Glutamatergic neuron (in vitro differentiated cells): Measurements from ENCODE around the gene CTSC. TPM values are rescaled to one million over a fixed set of nuclear protein-coding genes. Genes with fewer than 3 reads are reported as not detected.

Experiments used
- DNase-seq: peaks from one replicate; pipeline ENCODE4 v3.0.0; 2022
- H3K27ac Mint-ChIP-seq: one replicate; pipeline ENCODE4 v1.8.0; 2020; ENCODE audit warnings: mild to moderate bottlenecking, mixed read lengths, inconsistent platforms; ENCODE audit not compliant: unreplicated experiment
- H3K27me3 Mint-ChIP-seq: one replicate; pipeline ENCODE4 v1.8.0; 2020; ENCODE audit warnings: mild to moderate bottlenecking, moderate library complexity, mixed read lengths, inconsistent platforms; ENCODE audit not compliant: unreplicated experiment
- H3K36me3 Mint-ChIP-seq: one replicate; pipeline ENCODE4 v1.8.0; 2020; ENCODE audit warnings: mild to moderate bottlenecking, mixed read lengths, inconsistent platforms; ENCODE audit not compliant: unreplicated experiment
- H3K4me1 Mint-ChIP-seq: one replicate; pipeline ENCODE4 v1.8.0; 2020; ENCODE audit warnings: mild to moderate bottlenecking, low read depth, mixed read lengths, inconsistent platforms; ENCODE audit not compliant: unreplicated experiment
- H3K4me3 Mint-ChIP-seq: one replicate; pipeline ENCODE4 v1.8.0; 2020; ENCODE audit warnings: mild to moderate bottlenecking, mixed read lengths, inconsistent platforms; ENCODE audit not compliant: unreplicated experiment
- H3K9me3 Mint-ChIP-seq: one replicate; pipeline ENCODE4 v1.8.0; 2020; ENCODE audit warnings: mild to moderate bottlenecking, moderate library complexity, mixed read lengths, inconsistent platforms; ENCODE audit not compliant: unreplicated experiment
- CTCF ChIP-seq: fragments of 200-600 bp; sonication (generic); IDR thresholded peaks from one replicate; pipeline ENCODE4 v1.5.0; 2021; ENCODE audit not compliant: partially characterized antibody, unreplicated experiment
- long read RNA-seq: library from polyadenylated mRNA; unstranded; transcript quantifications from one replicate; pipeline ENCODE4 v2.0.0, GENCODE V29; 2020; ENCODE audit not compliant: unreplicated experiment
- total RNA-seq: library from RNA; stranded (reverse); fragmentation: NEBNext Ultra II Directional; extraction: Animal tissue kit (Norgen Biotek cat#: 25700); gene quantifications from one replicate; pipeline ENCODE4 v1.2.1, GENCODE V29; 2021; ENCODE audit not compliant: unreplicated experiment

Gene CTSC
- total RNA-seq: 27.4 TPM
- long read RNA-seq, full-length matches to known transcripts: 14 of 15 reads
- long read RNA-seq, partial matches to known transcripts: 0 of 15 reads
- long read RNA-seq, other reads (novel, unspliced or antisense): 1 of 15 reads

GRCh38 chr11:88337181-88337986 lies at the start of gene CTSC:
TSS of gene CTSC (minus strand) at chr11:88337736. CDS start at chr11:88337672, 64 bp downstream.
- Mint-ChIP-seq H3K27ac (peak within 1 kb of the TSS; percentile 89), H3K4me3 (peak within 1 kb of the TSS; percentile 99), H3K36me3 (no peaks in the 10 kb centered on the region), H3K9me3 (peaks cover 9% of the 10 kb centered on the region), H3K4me1 (peaks cover 4% of the 10 kb centered on the region), H3K27me3 (peaks cover 4% of the 10 kb centered on the region)
- no peak for TF ChIP-seq CTCF
- peak; percentile 91 for DNase-seq

- Mint-ChIP-seq H3K27ac (no peak overlapping the region), H3K4me1 (no peaks in the 10 kb centered on the region), H3K9me3 (no peaks in the 10 kb centered on the region), H3K36me3 (no peaks in the 10 kb centered on the region), H3K4me3 (no peak overlapping the region), H3K27me3 (no peaks in the 10 kb centered on the region)
- DNase-seq: no peak
- TF ChIP-seq CTCF: no peak
Measured at GRCh38 chr11:88384669-88385005, 47.1 kb upstream of the CTSC start.

GRCh38 chr11:88384004-88384668 lies 46.6 kb upstream of the CTSC start:
- H3K36me3 Mint-ChIP-seq: no peaks in the 10 kb centered on the region
- TF ChIP-seq CTCF: no peak
- no peaks in the 10 kb centered on the region for H3K9me3 Mint-ChIP-seq
- DNase-seq: no peak
- no peaks in the 10 kb centered on the region for H3K4me1 Mint-ChIP-seq
- no peaks in the 10 kb centered on the region for H3K27me3 Mint-ChIP-seq
- no peak overlapping the region for H3K27ac Mint-ChIP-seq
- no peak overlapping the region for H3K4me3 Mint-ChIP-seq

- Mint-ChIP-seq H3K4me3 (no peak overlapping the region), H3K27me3 (no peaks in the 10 kb centered on the region), H3K27ac (no peak overlapping the region), H3K4me1 (no peaks in the 10 kb centered on the region), H3K36me3 (no peaks in the 10 kb centered on the region), H3K9me3 (no peaks in the 10 kb centered on the region)
- no peak for DNase-seq
- no peak for TF ChIP-seq CTCF
Measured at GRCh38 chr11:88383447-88383846, 45.9 kb upstream of the CTSC start.

- no peaks in the 10 kb centered on the region for H3K9me3 Mint-ChIP-seq
- no peaks in the 10 kb centered on the region for H3K4me1 Mint-ChIP-seq
- H3K4me3 Mint-ChIP-seq: no peak overlapping the region
- TF ChIP-seq CTCF: no peak
- H3K36me3 Mint-ChIP-seq: no peaks in the 10 kb centered on the region
- no peaks in the 10 kb centered on the region for H3K27me3 Mint-ChIP-seq
- no peak overlapping the region for H3K27ac Mint-ChIP-seq
- no peak for DNase-seq
Measured at GRCh38 chr11:88379130-88379529, 41.6 kb upstream of the CTSC start.
